CD4-positive, alpha-beta T cell (primary cell): ENCODE data around the gene CHCHD1. TPM values are rescaled to one million over a fixed set of nuclear protein-coding genes. Genes with fewer than 3 reads are reported as not detected.

Source experiments
- ATAC-seq: fragments of 200-7000 bp; cut with Tn5 transposase; one replicate; pipeline ENCODE4 v1.10.0; 2022; ENCODE audit warnings: mild to moderate bottlenecking; ENCODE audit not compliant: poor library complexity
- CTCF ChIA-PET: fragments of 350-600 bp; sonication (Branson Sonifier 250); formaldehyde crosslinking; loops from one replicate; lab custom pipeline; 2021; ENCODE audit warnings: antibody characterized with exemption, inconsistent platforms; lab: Charles Lee
- POLR2A ChIA-PET: fragments of 350-600 bp; sonication (Branson Sonifier 250); formaldehyde crosslinking; loops from one replicate; lab custom pipeline; 2021; ENCODE audit warnings: antibody characterized with exemption, inconsistent platforms; lab: Charles Lee
- DNase-seq, 14 experiments: peaks; one replicate each; pipeline ENCODE4 v3.0.0-alpha.2; 2013 to 2020; ENCODE audit warnings: mixed read lengths in 2 of 14
- H3K27ac ChIP-seq, 2 donors: one replicate each; pipeline versions ENCODE4 v1.5.1 to v1.7.0; 2013; ENCODE audit warnings: low read length in 2 of 2, low read depth in 1 of 2, mild to moderate bottlenecking in 1 of 2
- H3K27me3 ChIP-seq, 2 experiments: 1 replicate in 1 of 2; 2 replicates in 1 of 2; pipeline versions ENCODE4 v1.6.1 to v1.7.0; 2013; ENCODE audit warnings: low read length in 2 of 2, control low read depth in 1 of 2, mild to moderate bottlenecking in 1 of 2, moderate library complexity in 1 of 2; ENCODE audit not compliant: insufficient read depth in 2 of 2, control insufficient read depth in 1 of 2
- H3K36me3 ChIP-seq: one replicate; pipeline ENCODE4 v1.6.1; 2013; ENCODE audit warnings: low read length, control low read depth; ENCODE audit not compliant: insufficient read depth
- H3K4me1 ChIP-seq: one replicate; pipeline ENCODE4 v1.6.1; 2013; ENCODE audit warnings: low read length, control low read depth; ENCODE audit not compliant: insufficient read depth
- H3K4me3 ChIP-seq: one replicate; pipeline ENCODE4 v1.5.1; 2013; ENCODE audit warnings: mild to moderate bottlenecking, low read length, moderate library complexity
- H3K9me3 ChIP-seq, 2 experiments: 1 replicate in 1 of 2; 2 replicates in 1 of 2; pipeline versions ENCODE4 v1.6.1 to v1.7.0; 2013; ENCODE audit warnings: low read length in 2 of 2, mild to moderate bottlenecking in 2 of 2, control low read depth in 1 of 2, moderate library complexity in 1 of 2; ENCODE audit not compliant: control insufficient read depth in 1 of 2, insufficient read depth in 1 of 2
- H3K27ac Mint-ChIP-seq: one replicate; pipeline ENCODE4 v1.8.0; 2020; ENCODE audit warnings: mixed read lengths
- H3K27me3 Mint-ChIP-seq: one replicate; pipeline ENCODE4 v1.8.0; 2021; ENCODE audit warnings: mixed read lengths
- H3K36me3 Mint-ChIP-seq: one replicate; pipeline ENCODE4 v1.8.0; 2021; ENCODE audit warnings: low read depth, mixed read lengths
- H3K4me1 Mint-ChIP-seq: one replicate; pipeline ENCODE4 v1.8.0; 2021; ENCODE audit warnings: low read depth, mixed read lengths
- H3K4me3 Mint-ChIP-seq: one replicate; pipeline ENCODE4 v1.8.0; 2020; ENCODE audit warnings: mild to moderate bottlenecking, mixed read lengths
- H3K9me3 Mint-ChIP-seq: one replicate; pipeline ENCODE4 v1.8.0; 2020; ENCODE audit warnings: mixed read lengths
- CTCF ChIP-seq: fragments of 200-600 bp; IDR thresholded peaks from one replicate; pipeline ENCODE4 v1.8.0; 2022; ENCODE audit warnings: antibody characterized with exemption, mild to moderate bottlenecking
- intact Hi-C, 2 experiments: fragments of 100-400 bp; cut with DNase I in 1 of 2; cut with micrococcal nuclease in 1 of 2; formaldehyde crosslinking; loops; one replicate each; pipeline versions ENCODE4 v1.15.1 to v1.9.0; 2023 to 2025; cut with DNase I, micrococcal nuclease
- total RNA-seq, 174 experiments: library from RNA in 2 of 174; stranded (reverse) in 2 of 174; gene quantifications; one replicate each; pipeline ENCODE4 v1.2.3 and lab custom pipeline; 2021 to 2026

CHCHD1 gene
- total RNA-seq, 2 experiments from 2014 or later = 6.3 to 6.8 TPM

DNA sequence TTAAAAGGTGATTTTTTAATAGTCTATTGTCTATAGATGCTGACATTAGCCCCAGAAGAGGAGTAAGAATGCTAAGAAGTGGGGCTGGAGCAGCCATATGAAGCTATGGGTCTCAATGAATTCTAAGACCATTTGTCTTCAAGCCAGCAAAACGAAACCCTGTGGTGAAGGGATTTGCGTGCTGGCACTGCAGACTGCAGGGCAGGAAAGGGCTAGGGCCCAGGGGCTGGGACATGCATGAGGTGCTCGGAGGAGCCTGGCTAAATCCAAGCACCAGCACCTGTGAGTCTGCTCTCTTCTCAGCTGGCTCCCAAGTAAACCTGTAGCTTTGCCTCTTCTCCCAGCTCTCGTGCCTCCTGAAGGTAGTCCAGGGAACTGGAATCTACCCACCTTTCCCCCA is 30.8 kb downstream of the CHCHD1 start:
- Histone ChIP-seq H3K4me1 (peaks cover 38% of the 10 kb centered on the region), H3K27ac (peak overlapping the region in 1 of 2 donors; percentile 25), H3K4me3 (no peak overlapping the region), H3K9me3 (peaks cover 0 to 7% of the 10 kb centered on the region in 2 experiments), H3K36me3 (peaks cover 69% of the 10 kb centered on the region), H3K27me3 (no peaks in the 10 kb centered on the region)
- Mint-ChIP-seq H3K9me3 (no peaks in the 10 kb centered on the region), H3K36me3 (peaks cover 80% of the 10 kb centered on the region), H3K27me3 (no peaks in the 10 kb centered on the region), H3K4me3 (peak overlapping the region; percentile 84), H3K27ac (peak overlapping the region; percentile 80), H3K4me1 (peaks cover 35% of the 10 kb centered on the region)
- CTCF ChIA-PET = interaction anchor here (1.0 to 1.4 kb wide), 2 partner anchors 53 to 67 kb away, joined by 3 to 5 read pairs; no protein-coding TSS in a partner anchor
- TF ChIP-seq CTCF = no peak
- intact Hi-C loops = loop anchor here in 1 of 2 experiments (2.0 to 10.0 kb wide), 3 partner anchors 68 to 1015 kb away; partner anchors contain the start of genes KAT6B and PPP3CB
- POLR2A ChIA-PET = interaction anchor here (0.8 to 8.2 kb wide), 5 partner anchors 9 to 69 kb away, joined by 3 to 88 read pairs (median 4); partner anchors contain the start of genes CHCHD1, SEC24C and ZSWIM8
- no peak for ATAC-seq
- DNase-seq = no peak

DNA sequence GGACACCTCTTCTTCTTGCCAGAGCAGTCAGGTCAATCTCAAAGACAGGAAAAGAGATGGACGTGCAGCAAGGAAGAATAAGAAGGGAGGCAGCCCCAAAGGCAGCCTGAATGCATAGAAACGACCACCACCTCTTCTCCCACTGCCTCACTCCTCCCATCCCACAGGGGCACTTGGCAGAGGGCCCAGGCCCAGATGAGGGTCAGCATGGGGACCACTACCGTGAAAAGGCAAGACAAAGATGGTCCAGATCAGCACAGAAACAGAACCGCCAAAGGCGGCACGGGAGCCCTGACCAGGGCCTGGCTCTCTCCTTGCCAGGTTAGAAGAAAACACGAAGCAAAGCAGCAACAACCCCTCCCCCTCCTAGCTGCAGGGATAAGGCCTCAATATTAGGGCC is 31.5 kb downstream of the CHCHD1 start:
- Histone ChIP-seq H3K4me3 (no peak overlapping the region), H3K36me3 (peaks cover 69% of the 10 kb centered on the region), H3K4me1 (peaks cover 31% of the 10 kb centered on the region), H3K27ac (no peak overlapping the region), H3K27me3 (no peaks in the 10 kb centered on the region), H3K9me3 (peaks cover 0 to 7% of the 10 kb centered on the region in 2 experiments)
- ATAC-seq = no peak
- intact Hi-C loops = loop anchor here in 1 of 2 experiments (2.0 to 10.0 kb wide), 3 partner anchors 67 to 1014 kb away; partner anchors contain the start of genes KAT6B and PPP3CB
- H3K36me3 Mint-ChIP-seq = peaks cover 80% of the 10 kb centered on the region
- CTCF ChIA-PET = interaction anchor here (1.4 kb wide), 1 partner anchor 52 kb away, joined by 3 read pairs; no protein-coding TSS in a partner anchor
- peak overlapping the region; percentile 80 for H3K27ac Mint-ChIP-seq
- no peak for TF ChIP-seq CTCF
- H3K9me3 Mint-ChIP-seq = no peaks in the 10 kb centered on the region
- no peaks in the 10 kb centered on the region for H3K27me3 Mint-ChIP-seq
- H3K4me1 Mint-ChIP-seq = peaks cover 28% of the 10 kb centered on the region
- peak overlapping the region; percentile 84 for H3K4me3 Mint-ChIP-seq
- POLR2A ChIA-PET = interaction anchor here (1.1 to 2.0 kb wide), 2 partner anchors 40 to 41 kb away, joined by 3 to 5 read pairs; a partner anchor contains a TSS
- no peak for DNase-seq

DNA sequence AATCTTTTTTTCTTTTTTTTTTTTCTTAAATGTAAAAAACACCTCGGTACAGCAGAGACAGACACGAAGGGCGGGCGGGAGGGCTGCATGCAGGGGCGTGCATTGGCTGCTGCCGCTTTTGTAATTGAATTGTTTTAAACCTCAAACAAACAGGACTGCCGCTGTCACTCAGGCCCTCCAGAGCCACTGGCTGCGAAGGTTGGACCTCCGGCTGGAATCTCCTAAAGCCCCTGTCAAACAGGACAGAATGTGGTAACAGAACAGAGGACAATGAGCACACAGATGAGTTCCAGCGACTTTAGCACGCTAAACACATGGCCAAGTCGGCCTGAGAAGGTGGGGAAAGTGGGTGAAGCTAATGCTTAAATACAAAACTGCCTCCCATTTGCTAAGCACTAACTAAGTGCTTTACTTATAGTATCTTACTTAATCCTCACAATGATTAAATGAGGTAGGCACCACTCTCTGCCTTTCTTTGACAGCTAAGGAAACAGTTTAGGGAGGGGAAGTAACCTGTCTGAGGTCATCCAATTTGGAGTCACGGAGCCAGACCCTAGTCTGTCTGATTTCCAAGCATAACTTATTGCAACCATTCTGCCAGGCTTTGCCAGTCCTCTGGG is 32.5 kb downstream of the CHCHD1 start:
- H3K4me3 ChIP-seq = no peak overlapping the region
- H3K36me3 Mint-ChIP-seq = peaks cover 76% of the 10 kb centered on the region
- H3K27me3 ChIP-seq = no peaks in the 10 kb centered on the region
- DNase-seq (no peak), ATAC-seq (no peak)
- H3K9me3 ChIP-seq = peaks cover 0 to 7% of the 10 kb centered on the region in 2 experiments
- H3K9me3 Mint-ChIP-seq = no peaks in the 10 kb centered on the region
- intact Hi-C loops = loop anchor here in 1 of 2 experiments (5.0 to 10.0 kb wide), 2 partner anchors 320 to 1013 kb away; partner anchors contain the start of genes KAT6B and PPP3CB
- ChIA-PET CTCF (interaction anchor here (1.4 kb wide), 1 partner anchor 22 kb away, joined by 3 read pairs; no protein-coding TSS in a partner anchor), POLR2A (interaction anchor here (1.1 kb wide), 1 partner anchor 42 kb away, joined by 3 read pairs; a partner anchor contains a TSS)
- H3K36me3 ChIP-seq = peaks cover 68% of the 10 kb centered on the region
- H3K4me3 Mint-ChIP-seq = no peak overlapping the region
- no peak for TF ChIP-seq CTCF
- H3K27ac ChIP-seq = no peak overlapping the region
- no peak overlapping the region for H3K27ac Mint-ChIP-seq
- H3K4me1 Mint-ChIP-seq = peaks cover 18% of the 10 kb centered on the region
- H3K27me3 Mint-ChIP-seq = no peaks in the 10 kb centered on the region
- peaks cover 23% of the 10 kb centered on the region for H3K4me1 ChIP-seq
